Fibroblast of mammary gland (primary cell): ENCODE data around the gene ARHGAP15.

Source experiments
- DNase-seq: peaks from one replicate; pipeline ENCODE4 v3.0.0-alpha.2; 2010; ENCODE audit warnings: low read depth
- H3K4me3 ChIP-seq: 2 replicates; pipeline ENCODE4 v1.5.1; 2011; ENCODE audit warnings: low read depth, mild to moderate bottlenecking, low read length, moderate library complexity; ENCODE audit not compliant: control insufficient read depth
- TF ChIP-seq, protein P1 (sequence below): conservative IDR thresholded peaks from 2 replicates; pipeline ENCODE4 v1.5.1; 2011; ENCODE audit warnings: low read depth, low read length, inconsistent platforms; ENCODE audit not compliant: control insufficient read depth, insufficient read depth

The ARHGAP15 gene

DNA sequence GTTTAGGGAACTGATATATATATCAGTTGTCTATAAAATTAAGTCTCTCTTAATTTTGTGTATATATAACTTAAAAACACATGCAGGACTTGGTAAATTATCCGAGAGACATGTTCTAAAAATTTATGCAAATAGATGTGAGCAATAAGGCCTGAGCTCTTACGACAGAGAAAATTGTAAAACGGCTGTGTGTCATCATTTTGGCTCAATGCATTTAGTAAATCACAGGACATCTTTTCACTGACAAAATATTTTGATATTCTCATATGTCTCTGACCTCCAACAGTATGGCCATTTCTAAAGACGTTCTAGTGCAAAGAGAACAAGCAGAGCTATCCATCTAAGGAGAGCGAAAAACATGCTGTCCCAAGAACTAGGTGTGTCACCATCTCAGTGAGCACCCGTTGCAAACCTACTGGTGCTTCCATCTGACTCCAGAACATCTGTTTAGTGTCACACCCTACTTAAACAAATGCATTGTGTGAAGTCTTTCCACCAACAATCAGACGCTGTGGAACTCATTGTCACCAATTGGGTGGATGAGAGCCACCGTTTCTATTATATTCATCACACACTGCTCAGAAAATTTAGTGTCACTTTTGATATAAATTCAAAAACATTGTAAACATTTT is 108.0 kb downstream of the ARHGAP15 start:
- TF ChIP-seq, protein P1, sequence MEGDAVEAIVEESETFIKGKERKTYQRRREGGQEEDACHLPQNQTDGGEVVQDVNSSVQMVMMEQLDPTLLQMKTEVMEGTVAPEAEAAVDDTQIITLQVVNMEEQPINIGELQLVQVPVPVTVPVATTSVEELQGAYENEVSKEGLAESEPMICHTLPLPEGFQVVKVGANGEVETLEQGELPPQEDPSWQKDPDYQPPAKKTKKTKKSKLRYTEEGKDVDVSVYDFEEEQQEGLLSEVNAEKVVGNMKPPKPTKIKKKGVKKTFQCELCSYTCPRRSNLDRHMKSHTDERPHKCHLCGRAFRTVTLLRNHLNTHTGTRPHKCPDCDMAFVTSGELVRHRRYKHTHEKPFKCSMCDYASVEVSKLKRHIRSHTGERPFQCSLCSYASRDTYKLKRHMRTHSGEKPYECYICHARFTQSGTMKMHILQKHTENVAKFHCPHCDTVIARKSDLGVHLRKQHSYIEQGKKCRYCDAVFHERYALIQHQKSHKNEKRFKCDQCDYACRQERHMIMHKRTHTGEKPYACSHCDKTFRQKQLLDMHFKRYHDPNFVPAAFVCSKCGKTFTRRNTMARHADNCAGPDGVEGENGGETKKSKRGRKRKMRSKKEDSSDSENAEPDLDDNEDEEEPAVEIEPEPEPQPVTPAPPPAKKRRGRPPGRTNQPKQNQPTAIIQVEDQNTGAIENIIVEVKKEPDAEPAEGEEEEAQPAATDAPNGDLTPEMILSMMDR: no peak
- DNase-seq: no peak
- H3K4me3 ChIP-seq: no peak overlapping the region

DNA sequence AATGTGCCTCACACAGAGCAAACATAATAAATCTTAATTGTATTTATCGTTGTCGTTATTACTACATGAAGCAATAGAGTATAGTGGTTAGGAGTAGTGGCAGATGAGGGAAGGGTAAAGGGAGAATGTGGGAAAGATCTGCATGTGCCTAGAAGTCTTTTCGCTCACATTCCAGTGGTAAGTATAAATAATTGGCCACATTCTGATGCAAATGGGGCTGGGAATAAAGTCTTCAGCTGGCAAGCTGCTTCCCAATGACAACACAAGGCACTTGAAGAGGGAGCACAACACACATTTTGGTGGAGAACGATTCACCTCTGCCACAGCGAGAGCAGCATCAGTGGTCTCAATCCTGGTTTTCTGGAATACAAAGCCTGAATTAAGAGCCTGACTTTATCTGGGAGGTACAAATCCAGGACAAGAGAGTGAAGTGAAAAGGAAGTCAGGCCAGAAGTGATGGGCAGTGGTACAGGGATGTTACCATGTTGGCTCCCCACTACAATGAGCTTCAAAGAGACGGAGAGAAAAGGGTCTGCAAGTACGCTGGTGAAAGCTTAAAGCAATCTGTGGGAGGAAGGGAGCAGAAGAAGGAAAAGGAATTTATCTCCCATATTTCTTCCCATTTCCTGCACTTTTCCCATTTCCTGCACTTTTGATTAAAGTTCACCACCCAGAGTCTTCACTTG is 112.3 kb downstream of the ARHGAP15 start:
- H3K4me3 ChIP-seq: no peak overlapping the region
- DNase-seq: no peak
- TF ChIP-seq, protein P1: no peak

DNA sequence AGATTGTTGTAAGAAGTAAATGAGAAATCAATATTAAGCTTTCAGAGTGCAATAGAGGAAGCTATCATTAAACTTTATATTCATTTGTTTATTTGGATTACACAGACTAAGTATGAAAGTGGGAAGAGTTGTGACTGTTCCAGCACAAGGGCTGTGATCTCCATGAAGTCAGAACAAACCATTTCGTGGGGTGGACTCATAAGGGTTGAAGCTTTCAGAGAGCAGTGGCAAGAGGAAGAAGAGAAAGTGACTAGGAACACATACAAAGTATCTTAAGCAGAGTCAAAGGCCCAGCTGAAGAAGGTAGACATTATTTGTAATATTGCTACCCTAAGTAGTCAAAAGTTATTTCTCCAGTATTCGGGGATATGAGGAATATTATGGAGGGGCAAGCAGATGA is 117.0 kb downstream of the ARHGAP15 start:
- no peak overlapping the region for H3K4me3 ChIP-seq
- TF ChIP-seq, protein P1: no peak
- no peak for DNase-seq

DNA sequence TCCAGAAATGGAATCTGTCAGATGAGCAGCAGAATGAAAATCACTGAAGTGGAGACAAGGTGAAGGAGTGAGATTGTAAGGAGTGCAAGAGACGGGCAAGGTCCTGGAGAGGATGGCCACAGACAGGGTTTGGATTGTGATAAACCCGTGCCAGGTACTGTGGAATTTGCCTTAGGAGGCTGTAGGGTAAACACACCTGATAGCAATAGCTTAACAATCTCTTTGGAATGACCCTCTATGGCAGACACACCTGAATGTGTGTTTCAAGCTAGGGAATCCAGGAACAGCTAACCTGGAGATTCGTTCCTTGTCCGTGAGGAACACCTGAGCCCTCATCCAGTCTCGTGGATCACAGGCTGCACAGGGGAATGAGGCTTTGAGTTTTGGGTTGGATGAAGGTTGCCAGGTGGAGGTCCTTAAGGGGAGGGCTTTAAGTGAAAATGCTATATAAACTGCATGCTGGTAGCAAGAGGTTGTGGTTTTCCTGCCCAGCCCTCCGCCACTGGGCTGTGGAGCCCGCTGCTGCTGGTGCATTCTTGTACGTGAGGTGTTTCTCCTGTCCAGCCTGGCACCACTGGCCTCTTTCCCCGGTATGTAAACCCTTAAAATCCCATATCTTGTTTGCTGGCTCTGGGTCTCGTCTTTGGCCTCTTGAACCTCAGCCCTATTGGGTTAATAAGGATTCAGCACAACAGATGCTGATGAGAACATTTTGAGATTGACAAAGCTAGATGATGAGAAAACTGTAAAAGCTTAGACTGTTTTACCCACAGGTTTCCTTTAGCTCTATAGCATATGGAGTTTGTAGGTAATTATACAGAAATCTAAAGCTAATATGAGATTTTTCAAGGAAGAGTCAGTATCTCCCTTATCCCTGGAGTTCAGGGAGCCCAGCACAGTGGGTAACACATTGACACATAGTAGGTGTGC is 117.9 kb downstream of the ARHGAP15 start:
- DNase-seq: no peak
- TF ChIP-seq, protein P1: no peak
- no peak overlapping the region for H3K4me3 ChIP-seq

DNA sequence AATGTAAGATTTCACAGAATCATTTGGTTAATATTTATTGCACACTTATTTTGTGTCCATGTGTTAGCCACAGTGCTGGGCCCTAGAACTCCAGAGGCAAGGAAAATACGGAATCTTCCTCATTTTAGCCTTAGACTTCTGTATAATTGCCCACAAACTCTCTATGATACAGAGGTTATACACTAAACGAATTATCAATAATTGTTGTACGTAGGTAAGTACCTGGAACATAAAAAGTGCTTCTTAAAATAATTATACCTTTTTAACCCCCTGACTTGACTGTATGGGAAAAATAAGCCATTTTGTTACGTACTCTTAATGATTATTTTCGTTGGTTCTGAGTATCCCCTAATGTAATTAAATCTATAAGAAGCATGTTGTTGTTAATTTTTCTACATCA is 119.4 kb downstream of the ARHGAP15 start:
- TF ChIP-seq, protein P1: no peak

DNA sequence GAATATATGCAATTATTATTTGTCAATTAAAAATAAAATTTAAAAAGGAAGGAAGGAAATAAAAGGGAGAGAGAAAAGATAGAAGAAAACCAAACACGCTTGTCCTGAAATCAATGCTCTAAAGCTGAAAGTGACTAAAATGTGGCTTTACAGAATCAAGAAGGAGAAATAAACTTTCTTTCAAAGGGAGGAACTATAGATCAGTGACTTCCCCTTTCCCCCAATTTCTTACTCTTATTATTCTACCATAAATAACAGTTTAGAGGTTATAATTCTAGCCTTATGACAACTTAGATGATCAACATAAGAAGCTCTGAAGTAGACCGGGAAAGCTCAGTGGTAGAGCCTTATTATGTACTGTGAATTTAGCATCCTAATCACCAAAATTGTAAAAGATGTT is 122.5 kb downstream of the ARHGAP15 start:
- TF ChIP-seq, protein P1: no peak
- no peak for DNase-seq
- H3K4me3 ChIP-seq: no peak overlapping the region

More for the DNA sequence above, 119.4 kb downstream of the ARHGAP15 start:
- DNase-seq: no peak
- H3K4me3 ChIP-seq: no peak overlapping the region
